AG10803 (cell line): Measurements from ENCODE around the gene GPR146.

Experiments
- DNase-seq: peaks from one replicate; pipeline ENCODE4 v3.0.0; 2010; ENCODE audit warnings: low read depth
- H3K4me3 ChIP-seq: 2 replicates; pipeline ENCODE4 v1.5.1; 2011; ENCODE audit warnings: mild to moderate bottlenecking, low read length, control low read depth
- CTCF ChIP-seq: conservative IDR thresholded peaks from 2 replicates; pipeline ENCODE4 v1.5.1; 2011; ENCODE audit warnings: mild to moderate bottlenecking, low read length, control low read depth, inconsistent platforms

GPR146 gene

GRCh38 chr7:1103009-1103788 lies 58.9 kb downstream of the GPR146 start:
- no peak for DNase-seq
- H3K4me3 ChIP-seq: no peak overlapping the region
- no peak for TF ChIP-seq CTCF

- H3K4me3 ChIP-seq: no peak overlapping the region
- TF ChIP-seq CTCF: no peak
- no peak for DNase-seq
Observed at GRCh38 chr7:1103789-1104515, 59.6 kb downstream of the GPR146 start.

GRCh38 chr7:1104516-1105179 lies 60.3 kb downstream of the GPR146 start:
- no peak for TF ChIP-seq CTCF
- no peak for DNase-seq
- no peak overlapping the region for H3K4me3 ChIP-seq

- no peak for TF ChIP-seq CTCF
- no peak for DNase-seq
- no peak overlapping the region for H3K4me3 ChIP-seq
Observed at GRCh38 chr7:1105189-1105588, 60.8 kb downstream of the GPR146 start.

- no peak for TF ChIP-seq CTCF
- H3K4me3 ChIP-seq: no peak overlapping the region
- DNase-seq: no peak
Observed at GRCh38 chr7:1106063-1106792, 61.9 kb downstream of the GPR146 start.

- no peak for TF ChIP-seq CTCF
- DNase-seq: no peak
- no peak overlapping the region for H3K4me3 ChIP-seq
Observed at GRCh38 chr7:1106793-1107421, 62.6 kb downstream of the GPR146 start.
